ENCODE results near the gene PJA2.
"Not testable (repeated sequence)": the region's sequence is repeated elsewhere in the genome, so short reads cannot be mapped to it uniquely, and the experiment has no call there.

The PJA2 gene

DNA sequence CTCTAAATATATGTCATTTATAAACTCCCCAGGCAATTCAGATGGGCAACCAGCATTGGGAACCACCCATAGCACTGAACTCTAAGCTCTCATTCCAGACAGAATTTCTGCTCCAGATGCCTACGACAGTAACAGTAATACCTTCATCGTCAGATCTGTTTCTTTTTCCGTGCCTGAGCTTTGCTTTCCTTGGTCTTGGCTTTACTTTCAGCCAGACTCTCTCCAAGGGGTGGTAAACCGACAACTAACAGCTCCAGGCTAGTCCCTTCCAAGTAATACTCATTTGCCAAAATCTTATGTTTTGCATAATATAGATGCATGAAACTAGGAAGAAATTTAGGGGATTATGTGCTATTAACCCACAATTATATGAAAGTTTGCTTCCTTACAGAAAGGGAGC lies 102.3 kb downstream of the PJA2 start:
- DNase-seq (ENCODE audit: low spot score) = no peak

DNA sequence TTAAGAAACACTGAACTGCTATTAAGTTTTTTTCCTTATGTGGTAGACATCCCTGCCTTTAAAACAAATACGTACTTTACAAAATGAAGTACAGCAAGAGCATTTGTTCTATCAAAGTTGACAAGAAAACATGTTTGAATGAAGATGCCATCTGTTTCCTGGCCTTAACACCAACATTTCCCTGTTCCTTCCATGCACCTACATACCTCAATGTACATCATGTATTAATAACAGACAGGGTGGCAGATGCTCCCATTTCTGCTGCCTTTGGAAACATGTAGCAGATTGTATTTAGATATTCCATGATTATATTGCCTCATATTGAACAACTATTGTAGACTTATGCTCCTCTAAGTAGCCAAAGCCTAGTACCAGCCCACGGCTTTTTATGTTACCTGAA lies 104.4 kb downstream of the PJA2 start:
- DNase-seq (ENCODE audit: low spot score) = no peak

- DNase-seq (ENCODE audit: low spot score) = no peak
Observed at GRCh38 chr5:109304309-109304708, 105.5 kb downstream of the PJA2 start.

GRCh38 chr5:109300367-109300766 lies 109.4 kb downstream of the PJA2 start:
- no peak for DNase-seq (ENCODE audit: low spot score)

DNA sequence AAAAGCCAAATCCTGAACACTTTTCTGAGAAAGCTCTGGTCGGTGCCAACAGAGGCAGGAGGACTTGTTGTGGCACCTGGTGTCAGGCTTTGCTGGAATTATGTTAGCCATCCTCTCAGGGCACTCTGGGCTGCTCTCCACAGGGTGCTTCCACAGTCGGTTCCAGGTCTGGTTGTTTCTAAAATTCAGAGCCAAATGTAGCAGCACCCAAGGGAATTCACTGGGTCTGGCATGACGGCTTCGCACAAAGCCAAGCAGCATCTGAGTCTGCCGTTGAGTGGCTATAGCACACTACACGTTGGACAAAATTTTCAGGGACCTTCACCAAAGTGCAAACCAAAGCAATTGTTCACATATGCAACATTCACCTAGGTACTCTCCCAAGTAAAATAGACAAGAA lies 110.2 kb downstream of the PJA2 start:
- no peak for DNase-seq (ENCODE audit: low spot score)

DNA sequence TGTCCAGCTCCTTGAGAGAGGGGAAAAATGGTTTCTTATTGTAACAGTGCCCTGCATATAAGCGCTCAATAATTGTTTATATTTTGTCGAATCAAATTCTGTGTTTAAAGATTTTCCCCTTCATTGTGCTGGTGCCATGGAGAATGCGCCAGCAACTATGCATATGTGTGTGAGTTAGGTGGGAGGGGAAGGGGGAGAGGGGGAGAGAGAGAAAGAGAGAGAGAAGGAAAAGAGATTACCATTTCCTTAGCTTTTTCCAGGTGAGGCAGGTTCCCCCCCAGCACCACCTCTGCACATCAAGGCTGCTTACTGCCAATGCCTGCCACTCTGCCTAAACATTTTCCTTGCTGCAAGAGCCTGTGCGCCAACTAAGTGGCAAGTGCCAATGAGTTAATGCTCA lies 111.0 kb downstream of the PJA2 start:
- no peak for DNase-seq (ENCODE audit: low spot score)

DNA sequence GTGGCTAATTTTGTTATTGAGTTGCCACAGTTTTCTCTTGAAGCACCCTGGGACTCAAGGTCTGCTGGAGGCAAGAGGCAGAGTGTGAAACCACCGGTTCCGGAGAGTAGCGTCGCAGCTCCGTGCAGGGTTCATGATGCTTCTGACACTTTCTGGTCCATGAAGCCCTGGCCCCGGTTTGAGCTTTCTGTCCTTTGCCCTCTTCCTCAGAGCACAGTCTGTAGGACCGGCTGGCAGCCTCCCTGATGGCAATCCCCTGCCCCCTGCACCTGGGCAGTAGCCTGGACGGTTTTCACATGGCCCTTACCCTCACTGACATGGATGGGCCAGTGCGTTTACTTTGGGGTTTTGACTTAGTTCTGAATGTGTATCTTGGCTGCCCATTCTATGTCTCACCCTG lies 111.9 kb downstream of the PJA2 start:
- DNase-seq (ENCODE audit: low spot score) = no peak

DNA sequence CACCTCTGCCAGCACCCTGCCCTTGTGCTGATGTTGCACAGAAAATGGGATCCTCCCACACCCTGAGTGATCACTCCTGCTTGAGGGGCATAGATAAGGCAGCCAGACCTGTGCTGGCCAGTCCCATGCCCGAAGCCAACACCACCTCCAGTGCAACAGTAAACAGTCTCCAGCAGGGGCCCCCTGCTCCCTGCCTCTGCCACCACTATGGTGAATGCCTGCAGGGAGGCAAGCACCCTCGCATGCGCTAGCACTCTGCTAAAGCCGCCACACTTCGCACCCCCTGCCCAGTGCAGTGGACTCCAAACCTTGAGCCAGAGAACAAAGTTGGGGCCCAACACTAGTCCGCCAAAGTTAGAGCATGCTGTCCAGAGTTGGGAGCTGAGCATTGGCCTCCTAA lies 118.7 kb downstream of the PJA2 start:
- DNase-seq (ENCODE audit: low spot score) = no peak

- no peak for DNase-seq (ENCODE audit: low spot score)
Observed at GRCh38 chr5:109290231-109290630, 119.5 kb downstream of the PJA2 start.

DNA sequence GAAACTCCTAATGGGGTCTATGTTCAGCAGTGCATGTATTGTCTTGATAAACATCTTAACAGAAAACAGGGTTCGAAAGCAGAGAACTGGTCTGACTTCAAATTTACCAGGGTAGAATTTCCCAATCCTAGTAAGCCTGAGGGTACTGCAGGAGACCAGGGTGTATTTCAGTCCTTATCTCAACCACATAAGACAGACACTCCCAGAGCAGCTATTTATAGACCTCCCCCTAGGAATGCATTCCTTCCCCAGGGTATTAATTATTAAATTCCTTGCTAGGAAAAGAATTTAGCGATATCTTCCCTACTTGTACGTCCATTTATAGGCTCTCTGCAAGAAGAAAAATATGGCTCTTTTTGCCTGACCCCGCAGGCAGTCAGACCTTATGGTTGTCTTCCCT lies 123.1 kb downstream of the PJA2 start:
- not testable (repeated sequence) for DNase-seq (ENCODE audit: low spot score)
